ENCODE results near the gene RASL11B. TPM values are rescaled to one million over a fixed set of nuclear protein-coding genes. Genes with fewer than 3 reads are reported as not detected.

Gene RASL11B
- total RNA-seq, 3 donors from 2014 or later, result 3.1 to 4.9 TPM; not detected in 1

DNA sequence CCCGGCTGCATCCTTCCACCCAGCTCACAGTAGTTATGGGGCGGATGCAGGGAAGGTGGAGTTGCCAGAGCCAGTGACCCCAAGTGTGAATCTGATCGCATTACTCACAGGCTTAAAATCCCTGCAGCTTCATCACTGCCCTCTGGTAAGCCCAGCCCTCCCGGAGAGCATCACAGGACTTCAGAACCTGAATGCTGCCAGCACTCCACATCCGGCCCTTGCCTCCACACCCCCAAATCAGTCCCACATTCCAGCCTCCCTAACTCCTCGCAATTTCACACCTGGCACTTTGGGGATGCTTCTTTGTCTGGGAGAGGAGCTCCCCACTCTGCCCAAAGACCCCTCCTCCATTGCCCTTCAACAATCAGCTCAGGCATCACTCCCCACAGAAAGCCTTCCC lies 15.6 kb downstream of the RASL11B start:
- Histone ChIP-seq H3K27ac (no peak overlapping the region), H3K4me1 (peaks cover 0 to 3% of the 10 kb centered on the region in 2 donors), H3K9me3 (no peaks in the 10 kb centered on the region), H3K36me3 (no peaks in the 10 kb centered on the region), H3K4me3 (no peak overlapping the region), H3K27me3 (no peaks in the 10 kb centered on the region)
- intact Hi-C loops (cut with DNase I; ENCODE audit: low total_unique reads), result no loop called here
- no peak for TF ChIP-seq POLR2AphosphoS5 (IDR thresholded peaks at IDR 0.05)
- TF ChIP-seq, protein P1, sequence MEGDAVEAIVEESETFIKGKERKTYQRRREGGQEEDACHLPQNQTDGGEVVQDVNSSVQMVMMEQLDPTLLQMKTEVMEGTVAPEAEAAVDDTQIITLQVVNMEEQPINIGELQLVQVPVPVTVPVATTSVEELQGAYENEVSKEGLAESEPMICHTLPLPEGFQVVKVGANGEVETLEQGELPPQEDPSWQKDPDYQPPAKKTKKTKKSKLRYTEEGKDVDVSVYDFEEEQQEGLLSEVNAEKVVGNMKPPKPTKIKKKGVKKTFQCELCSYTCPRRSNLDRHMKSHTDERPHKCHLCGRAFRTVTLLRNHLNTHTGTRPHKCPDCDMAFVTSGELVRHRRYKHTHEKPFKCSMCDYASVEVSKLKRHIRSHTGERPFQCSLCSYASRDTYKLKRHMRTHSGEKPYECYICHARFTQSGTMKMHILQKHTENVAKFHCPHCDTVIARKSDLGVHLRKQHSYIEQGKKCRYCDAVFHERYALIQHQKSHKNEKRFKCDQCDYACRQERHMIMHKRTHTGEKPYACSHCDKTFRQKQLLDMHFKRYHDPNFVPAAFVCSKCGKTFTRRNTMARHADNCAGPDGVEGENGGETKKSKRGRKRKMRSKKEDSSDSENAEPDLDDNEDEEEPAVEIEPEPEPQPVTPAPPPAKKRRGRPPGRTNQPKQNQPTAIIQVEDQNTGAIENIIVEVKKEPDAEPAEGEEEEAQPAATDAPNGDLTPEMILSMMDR (IDR thresholded peaks at IDR 0.05), result no peak
- TF ChIP-seq POLR2A (IDR thresholded peaks at IDR 0.05), result no peak
- DNase-seq (ENCODE audit: low spot score in 2 of 2), result no peak

DNA sequence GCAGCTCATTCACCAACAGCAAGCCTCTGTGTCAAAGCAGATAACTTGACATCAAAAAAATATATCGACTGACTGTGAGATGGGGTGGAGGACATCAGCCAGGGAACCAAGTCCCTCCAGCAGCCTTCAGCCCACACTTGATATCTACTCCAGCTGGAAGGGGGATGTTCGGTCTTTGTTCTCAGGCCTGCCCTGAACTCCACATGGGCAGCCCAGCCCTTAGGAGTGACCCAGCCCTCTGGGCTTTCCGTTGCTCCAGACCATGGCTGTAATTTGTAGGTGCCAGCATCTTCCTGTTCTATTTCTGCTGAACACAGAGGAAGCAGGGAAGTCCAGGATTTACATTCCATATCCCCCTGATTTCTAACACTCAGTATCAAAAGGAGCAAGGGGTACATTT lies 17.4 kb downstream of the RASL11B start:
- Histone ChIP-seq H3K27ac (no peak overlapping the region), H3K27me3 (no peaks in the 10 kb centered on the region), H3K4me3 (no peak overlapping the region), H3K9me3 (no peaks in the 10 kb centered on the region), H3K4me1 (no peaks in the 10 kb centered on the region), H3K36me3 (no peaks in the 10 kb centered on the region)
- no peak for TF ChIP-seq POLR2A (IDR thresholded peaks at IDR 0.05)
- TF ChIP-seq, protein P1 (IDR thresholded peaks at IDR 0.05), result no peak
- no peak for TF ChIP-seq POLR2AphosphoS5 (IDR thresholded peaks at IDR 0.05)
- intact Hi-C loops (cut with DNase I; ENCODE audit: low total_unique reads), result no loop called here
- DNase-seq (ENCODE audit: low spot score in 2 of 2), result no peak

DNA sequence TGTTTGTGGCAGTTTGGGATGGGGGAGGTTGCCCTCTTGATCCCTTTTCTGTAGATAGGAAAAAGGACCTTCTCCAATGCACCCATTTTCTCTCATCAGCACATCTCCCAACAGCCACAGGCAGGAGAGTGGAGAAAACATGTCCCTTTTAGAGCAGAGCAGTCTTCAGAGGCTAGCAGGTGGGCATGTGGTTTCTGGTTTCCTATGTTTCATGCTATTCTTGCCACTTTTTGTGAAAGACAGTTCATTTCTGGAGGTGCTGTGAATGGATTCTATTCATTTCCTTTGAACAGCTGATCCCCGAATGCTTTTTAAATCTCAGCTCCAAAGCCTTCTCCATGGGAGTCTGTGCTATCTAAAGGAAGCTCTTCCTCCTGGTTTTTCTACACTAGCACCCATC lies 18.9 kb downstream of the RASL11B start:
- H3K4me1 ChIP-seq, result no peaks in the 10 kb centered on the region
- no peak overlapping the region for H3K4me3 ChIP-seq
- DNase-seq (ENCODE audit: low spot score in 2 of 2), result no peak
- H3K27me3 ChIP-seq, result no peaks in the 10 kb centered on the region
- no peaks in the 10 kb centered on the region for H3K9me3 ChIP-seq
- H3K36me3 ChIP-seq, result no peaks in the 10 kb centered on the region
- TF ChIP-seq, protein P1 (IDR thresholded peaks at IDR 0.05), result no peak
- TF ChIP-seq POLR2AphosphoS5 (IDR thresholded peaks at IDR 0.05) (no peak), POLR2A (IDR thresholded peaks at IDR 0.05) (no peak)
- no peak overlapping the region for H3K27ac ChIP-seq
- intact Hi-C loops (cut with DNase I; ENCODE audit: low total_unique reads), result no loop called here

- Histone ChIP-seq H3K9me3 (peaks cover 0 to 4% of the 10 kb centered on the region in 2 donors), H3K27me3 (no peaks in the 10 kb centered on the region), H3K36me3 (no peaks in the 10 kb centered on the region), H3K27ac (no peak overlapping the region), H3K4me1 (no peaks in the 10 kb centered on the region), H3K4me3 (no peak overlapping the region)
- intact Hi-C loops (cut with DNase I; ENCODE audit: low total_unique reads), result no loop called here
- TF ChIP-seq POLR2A (IDR thresholded peaks at IDR 0.05) (no peak), POLR2AphosphoS5 (IDR thresholded peaks at IDR 0.05) (no peak)
- TF ChIP-seq, protein P1 (IDR thresholded peaks at IDR 0.05), result no peak
- DNase-seq (ENCODE audit: low spot score in 2 of 2), result no peak
These were observed 21.1 kb downstream of the RASL11B start for GRCh38 chr4:52883183-52883621.

DNA sequence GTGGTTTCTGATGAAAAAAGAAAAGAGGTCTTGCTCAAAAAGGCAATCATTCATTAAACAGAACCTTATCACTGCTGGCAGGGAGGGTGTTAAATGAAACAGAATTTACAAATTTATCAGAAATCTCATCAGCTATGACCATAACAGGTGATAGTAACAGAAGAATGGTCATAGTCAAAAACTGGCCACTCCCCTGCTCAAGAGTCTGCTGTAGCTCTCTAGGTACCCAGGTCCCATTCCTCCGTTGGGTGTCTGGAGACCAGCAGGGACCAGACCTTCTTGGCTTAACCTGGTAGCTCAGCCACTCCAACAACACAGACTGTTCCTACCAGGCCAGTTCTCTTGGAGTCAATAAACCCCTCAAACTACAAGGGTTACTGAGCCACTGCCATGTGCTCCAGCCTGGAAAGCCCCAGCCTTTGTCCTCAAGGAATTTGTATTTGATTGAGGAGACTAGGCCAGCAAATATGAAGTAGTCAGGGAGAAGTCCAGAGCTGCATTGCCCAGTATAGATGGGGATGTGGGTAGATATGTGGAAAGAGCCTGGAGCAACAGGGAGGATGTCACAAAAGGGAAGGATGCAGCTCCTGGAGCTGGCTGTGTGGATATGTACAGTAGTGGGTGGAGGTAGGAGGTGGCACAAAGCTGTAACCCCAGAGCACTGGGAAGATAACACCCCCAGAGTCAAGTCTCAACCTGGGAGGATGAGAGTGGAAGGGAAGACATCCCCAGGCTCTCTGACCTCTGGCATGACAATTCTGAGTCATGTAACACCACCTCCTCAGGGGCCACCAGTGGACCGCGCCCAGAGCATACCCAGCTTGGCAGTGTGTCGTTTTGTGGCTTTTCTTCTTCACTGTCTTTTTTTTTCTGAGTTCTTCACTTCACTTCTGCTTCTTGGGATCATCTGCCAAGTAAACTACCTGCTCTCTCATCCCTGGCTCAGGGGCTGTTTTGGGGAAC lies 21.9 kb downstream of the RASL11B start:
- DNase-seq (ENCODE audit: low spot score in 2 of 2), result no peak
- no peaks in the 10 kb centered on the region for H3K27me3 ChIP-seq
- peaks cover 0 to 4% of the 10 kb centered on the region in 2 donors for H3K9me3 ChIP-seq
- no peaks in the 10 kb centered on the region for H3K36me3 ChIP-seq
- TF ChIP-seq POLR2A (IDR thresholded peaks at IDR 0.05) (no peak), POLR2AphosphoS5 (IDR thresholded peaks at IDR 0.05) (no peak)
- TF ChIP-seq, protein P1 (IDR thresholded peaks at IDR 0.05), result no peak
- no peak overlapping the region for H3K27ac ChIP-seq
- H3K4me1 ChIP-seq, result no peaks in the 10 kb centered on the region
- intact Hi-C loops (cut with DNase I; ENCODE audit: low total_unique reads), result no loop called here
- no peak overlapping the region for H3K4me3 ChIP-seq

All from breast epithelium (tissue), 4 donors.